ENCODE measurements around the gene PCDHGA6.
"Not testable (repeated sequence)": the region's sequence is repeated elsewhere in the genome, so short reads cannot be mapped to it uniquely, and the experiment has no call there.

The PCDHGA6 gene

GRCh38 chr5:141397756-141398551 is 24.3 kb downstream of the PCDHGA6 start, which contains the start of gene PCDHGB5:
PCDHGB5 (plus strand) TSS chr5:141397947; CDS start chr5:141398128, 181 bp downstream.
- H2AK5ac ChIP-seq (ENCODE audit: low read length); H2BK12ac ChIP-seq (ENCODE audit: low read length); H3K23ac ChIP-seq (ENCODE audit: low read length): not testable (repeated sequence)

DNA sequence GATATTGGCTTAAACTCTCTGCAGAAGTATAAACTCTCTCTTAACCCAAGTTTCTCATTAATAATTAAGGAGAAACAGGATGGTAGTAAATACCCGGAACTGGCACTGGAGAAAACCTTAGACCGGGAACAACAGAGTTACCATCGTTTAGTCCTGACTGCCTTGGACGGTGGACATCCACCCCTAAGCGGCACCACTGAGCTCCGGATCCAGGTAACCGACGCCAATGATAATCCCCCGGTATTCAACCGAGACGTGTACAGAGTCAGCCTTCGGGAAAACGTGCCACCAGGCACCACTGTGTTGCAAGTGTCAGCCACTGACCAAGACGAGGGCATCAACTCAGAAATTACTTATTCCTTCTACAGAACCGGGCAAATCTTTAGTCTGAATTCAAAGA is 24.9 kb downstream of the PCDHGA6 start:
- peaks cover 34% of the 10 kb centered on the region for H3K9me3 ChIP-seq (ENCODE audit: insufficient read depth, low read depth, low read length)
- H2BK12ac ChIP-seq (ENCODE audit: low read length) = no peak overlapping the region
- no peak overlapping the region for H3K4me2 ChIP-seq (ENCODE audit: low read length)
- no peaks in the 10 kb centered on the region for H3K4me1 ChIP-seq (ENCODE audit: control insufficient read depth in 1 of 2, insufficient read depth in 2 of 2, low read length in 2 of 2)
- H3K79me2 ChIP-seq (ENCODE audit: control insufficient read depth, insufficient read depth, low read length, poor library complexity) = no peaks in the 10 kb centered on the region
- H2AFZ ChIP-seq (ENCODE audit: insufficient read depth, low read length, poor library complexity) = no peak overlapping the region
- H3K27ac ChIP-seq (ENCODE audit: low read depth, low read length) = no peak overlapping the region
- no peak overlapping the region for H3K14ac ChIP-seq (ENCODE audit: low read length)
- H3K27me3 ChIP-seq (ENCODE audit: insufficient read depth, low read length) = no peaks in the 10 kb centered on the region
- no peak overlapping the region for H4K91ac ChIP-seq (ENCODE audit: low read depth, low read length)
- H4K12ac ChIP-seq (ENCODE audit: low read depth, low read length) = no peak overlapping the region
- H2BK5ac ChIP-seq (ENCODE audit: low read depth, low read length, poor library complexity) = no peak overlapping the region
- H3K9ac ChIP-seq (ENCODE audit: low read length) = no peak overlapping the region
- no peak overlapping the region for H2BK120ac ChIP-seq (ENCODE audit: insufficient read depth, low read length, poor library complexity)
- no peak overlapping the region for H3K23ac ChIP-seq (ENCODE audit: low read length)
- H3K18ac ChIP-seq (ENCODE audit: low read length) = no peak overlapping the region
- no peak overlapping the region for H3K4me3 ChIP-seq (ENCODE audit: low read depth, low read length)
- H3K4ac ChIP-seq (ENCODE audit: low read depth, low read length) = no peak overlapping the region
- no peak overlapping the region for H4K8ac ChIP-seq (ENCODE audit: low read depth, low read length)
- H3K79me1 ChIP-seq (ENCODE audit: low read length) = no peaks in the 10 kb centered on the region
- DNase-seq = no peak
- H3K36me3 ChIP-seq (ENCODE audit: control insufficient read depth in 1 of 2, insufficient read depth in 2 of 2, low read length in 2 of 2) = peaks cover 6 to 17% of the 10 kb centered on the region in 2 experiments
- no peak overlapping the region for H2AK5ac ChIP-seq (ENCODE audit: low read length)
- WGBS (ENCODE audit: extremely low coverage, insufficient coverage, insufficient read length) = no CpG with 5 or more reads among the region's 15 CpGs

More at GRCh38 chr5:141397756-141398551, 24.3 kb downstream of the PCDHGA6 start, which contains the start of gene PCDHGB5:
- not testable (repeated sequence) for H3K4me1 ChIP-seq (ENCODE audit: control insufficient read depth in 1 of 2, insufficient read depth in 2 of 2, low read length in 2 of 2); H4K8ac ChIP-seq (ENCODE audit: low read depth, low read length); H2BK120ac ChIP-seq (ENCODE audit: insufficient read depth, low read length, poor library complexity); H3K27me3 ChIP-seq (ENCODE audit: insufficient read depth, low read length); H3K4me2 ChIP-seq (ENCODE audit: low read length); H4K91ac ChIP-seq (ENCODE audit: low read depth, low read length); H3K79me2 ChIP-seq (ENCODE audit: control insufficient read depth, insufficient read depth, low read length, poor library complexity); H3K4ac ChIP-seq (ENCODE audit: low read depth, low read length); H2AFZ ChIP-seq (ENCODE audit: insufficient read depth, low read length, poor library complexity); H2BK5ac ChIP-seq (ENCODE audit: low read depth, low read length, poor library complexity); H3K18ac ChIP-seq (ENCODE audit: low read length); H3K9ac ChIP-seq (ENCODE audit: low read length); H3K79me1 ChIP-seq (ENCODE audit: low read length); H3K27ac ChIP-seq (ENCODE audit: low read depth, low read length); H3K4me3 ChIP-seq (ENCODE audit: low read depth, low read length); H3K14ac ChIP-seq (ENCODE audit: low read length); H4K12ac ChIP-seq (ENCODE audit: low read depth, low read length)
- WGBS (ENCODE audit: extremely low coverage, insufficient coverage, insufficient read length) = no CpG with 5 or more reads among the region's 43 CpGs
- Histone ChIP-seq H3K9me3 (ENCODE audit: insufficient read depth, low read depth, low read length) (peaks cover 32% of the 10 kb centered on the region), H3K36me3 (ENCODE audit: control insufficient read depth in 1 of 2, insufficient read depth in 2 of 2, low read length in 2 of 2) (peaks cover 10 to 22% of the 10 kb centered on the region in 2 experiments)
- peak in 1 of 2 donors; percentile 57 for DNase-seq

GRCh38 chr5:141399555-141400258 is 26.0 kb downstream of the PCDHGA6 start:
- H3K27me3 ChIP-seq (ENCODE audit: insufficient read depth, low read length) = no peaks in the 10 kb centered on the region
- H3K9me3 ChIP-seq (ENCODE audit: insufficient read depth, low read depth, low read length) = peaks cover 30% of the 10 kb centered on the region
- no peak overlapping the region for H3K23ac ChIP-seq (ENCODE audit: low read length)
- H3K4me2 ChIP-seq (ENCODE audit: low read length) = no peak overlapping the region
- peaks cover 3 to 15% of the 10 kb centered on the region in 2 experiments for H3K36me3 ChIP-seq (ENCODE audit: control insufficient read depth in 1 of 2, insufficient read depth in 2 of 2, low read length in 2 of 2)
- no peaks in the 10 kb centered on the region for H3K79me2 ChIP-seq (ENCODE audit: control insufficient read depth, insufficient read depth, low read length, poor library complexity)
- H3K4me3 ChIP-seq (ENCODE audit: low read depth, low read length) = no peak overlapping the region
- no peak overlapping the region for H3K18ac ChIP-seq (ENCODE audit: low read length)
- no peak overlapping the region for H4K8ac ChIP-seq (ENCODE audit: low read depth, low read length)
- no peak overlapping the region for H2BK12ac ChIP-seq (ENCODE audit: low read length)
- no peak overlapping the region for H3K4ac ChIP-seq (ENCODE audit: low read depth, low read length)
- no peak overlapping the region for H2AK5ac ChIP-seq (ENCODE audit: low read length)
- no peak overlapping the region for H3K14ac ChIP-seq (ENCODE audit: low read length)
- no peak overlapping the region for H2AFZ ChIP-seq (ENCODE audit: insufficient read depth, low read length, poor library complexity)
- no peak overlapping the region for H3K9ac ChIP-seq (ENCODE audit: low read length)
- H4K91ac ChIP-seq (ENCODE audit: low read depth, low read length) = no peak overlapping the region
- no peak for DNase-seq
- no peak overlapping the region for H2BK120ac ChIP-seq (ENCODE audit: insufficient read depth, low read length, poor library complexity)
- no peak overlapping the region for H2BK5ac ChIP-seq (ENCODE audit: low read depth, low read length, poor library complexity)
- no CpG with 5 or more reads among the region's 61 CpGs for WGBS (ENCODE audit: extremely low coverage, insufficient coverage, insufficient read length)
- no peaks in the 10 kb centered on the region for H3K79me1 ChIP-seq (ENCODE audit: low read length)
- H3K4me1 ChIP-seq (ENCODE audit: control insufficient read depth in 1 of 2, insufficient read depth in 2 of 2, low read length in 2 of 2) = no peaks in the 10 kb centered on the region
- no peak overlapping the region for H3K27ac ChIP-seq (ENCODE audit: low read depth, low read length)
- no peak overlapping the region for H4K12ac ChIP-seq (ENCODE audit: low read depth, low read length)

GRCh38 chr5:141402553-141403243 is 29.0 kb downstream of the PCDHGA6 start, which contains the start of gene PCDHGA9:
PCDHGA9 (plus strand) TSS chr5:141402778; CDS start chr5:141402953, 175 bp downstream.
- H3K79me1 ChIP-seq (ENCODE audit: low read length) = no peaks in the 10 kb centered on the region
- no peak within 1 kb of the TSS for H3K18ac ChIP-seq (ENCODE audit: low read length)
- peak in 1 of 2 donors; percentile 25 for DNase-seq
- no peak within 1 kb of the TSS for H4K12ac ChIP-seq (ENCODE audit: low read depth, low read length)
- no peak within 1 kb of the TSS for H3K27ac ChIP-seq (ENCODE audit: low read depth, low read length)
- no peak within 1 kb of the TSS for H2BK5ac ChIP-seq (ENCODE audit: low read depth, low read length, poor library complexity)
- H2AFZ ChIP-seq (ENCODE audit: insufficient read depth, low read length, poor library complexity) = no peak within 1 kb of the TSS
- H4K91ac ChIP-seq (ENCODE audit: low read depth, low read length) = no peak within 1 kb of the TSS
- H3K4me2 ChIP-seq (ENCODE audit: low read length) = no peak within 1 kb of the TSS
- no peak within 1 kb of the TSS for H2AK5ac ChIP-seq (ENCODE audit: low read length)
- no peak within 1 kb of the TSS for H3K4me3 ChIP-seq (ENCODE audit: low read depth, low read length)
- peaks cover 3 to 13% of the 10 kb centered on the region in 2 experiments for H3K36me3 ChIP-seq (ENCODE audit: control insufficient read depth in 1 of 2, insufficient read depth in 2 of 2, low read length in 2 of 2)
- H3K79me2 ChIP-seq (ENCODE audit: control insufficient read depth, insufficient read depth, low read length, poor library complexity) = no peaks in the 10 kb centered on the region
- H3K14ac ChIP-seq (ENCODE audit: low read length) = no peak within 1 kb of the TSS
- H3K27me3 ChIP-seq (ENCODE audit: insufficient read depth, low read length) = no peaks in the 10 kb centered on the region
- no CpG with 5 or more reads among the region's 27 CpGs for WGBS (ENCODE audit: extremely low coverage, insufficient coverage, insufficient read length)
- peaks cover 31% of the 10 kb centered on the region for H3K9me3 ChIP-seq (ENCODE audit: insufficient read depth, low read depth, low read length)
- H2BK12ac ChIP-seq (ENCODE audit: low read length) = no peak within 1 kb of the TSS
- no peaks in the 10 kb centered on the region for H3K4me1 ChIP-seq (ENCODE audit: control insufficient read depth in 1 of 2, insufficient read depth in 2 of 2, low read length in 2 of 2)
- peak within 1 kb of the TSS; percentile 40 for H3K9ac ChIP-seq (ENCODE audit: low read length)
- H3K4ac ChIP-seq (ENCODE audit: low read depth, low read length) = no peak within 1 kb of the TSS
- no peak within 1 kb of the TSS for H2BK120ac ChIP-seq (ENCODE audit: insufficient read depth, low read length, poor library complexity)
- H3K23ac ChIP-seq (ENCODE audit: low read length) = no peak within 1 kb of the TSS
- no peak within 1 kb of the TSS for H4K8ac ChIP-seq (ENCODE audit: low read depth, low read length)
